Ramos (cell line): ENCODE data around the gene CTSW.

Experiments used
- in situ Hi-C: fragments of 300-500 bp; cut with MboI; formaldehyde crosslinking; loops from one replicate; pipeline ENCODE4 v1.14.3; 2022; ENCODE audit warnings: low sequenced_read_pairs; ENCODE audit not compliant: unreplicated experiment

CTSW gene

DNA sequence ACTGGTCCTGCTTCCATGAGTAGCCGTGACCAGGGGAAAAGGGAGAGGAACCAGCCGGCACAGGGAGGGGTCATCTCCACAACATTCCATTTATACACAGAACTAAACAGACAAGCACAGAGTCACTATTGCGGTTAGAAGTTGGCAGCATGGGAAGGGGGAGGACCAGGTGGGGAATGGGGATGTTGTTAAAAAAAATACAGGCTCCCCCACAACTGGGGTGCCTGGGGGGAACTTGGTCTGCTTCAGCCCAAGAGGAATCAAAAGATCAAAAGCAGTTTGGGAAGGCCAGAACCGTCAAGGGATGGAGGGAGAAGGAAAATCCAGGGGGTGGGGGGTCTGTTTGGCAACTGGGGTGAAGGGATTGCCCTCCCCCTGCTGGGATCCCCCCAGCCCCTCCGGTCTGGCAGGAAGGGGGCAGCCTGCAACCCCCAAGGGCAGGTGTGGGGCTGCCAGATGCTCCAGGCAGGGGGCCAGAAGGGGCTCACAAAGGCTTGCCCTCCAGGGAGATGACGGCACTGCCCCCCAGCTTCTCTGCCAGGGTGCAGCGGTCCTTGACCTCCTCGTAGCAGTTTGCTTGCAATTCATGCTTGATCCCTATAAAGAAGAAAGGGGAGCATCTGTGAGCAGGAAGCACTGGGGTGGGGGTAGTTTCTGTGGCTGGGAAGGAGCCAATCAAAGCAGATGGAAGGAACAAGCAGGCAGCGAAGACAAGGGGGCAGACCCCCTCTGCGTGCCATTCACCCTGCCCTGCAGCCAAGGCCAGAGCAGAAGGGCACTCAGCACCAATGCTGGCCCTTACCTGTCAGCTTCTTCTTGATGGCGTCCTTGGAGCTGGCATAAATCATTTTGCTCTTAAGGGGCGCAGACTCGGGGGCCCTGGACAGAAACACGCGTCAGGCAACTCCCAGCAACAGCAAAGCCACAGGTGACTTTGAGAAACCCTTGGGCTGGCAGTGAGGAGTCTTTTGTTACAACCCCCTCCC is 24.5 kb upstream of the CTSW start:
- in situ Hi-C loops = no loop called here

GRCh38 chr11:65855927-65856363 is 23.7 kb upstream of the CTSW start:
- in situ Hi-C loops = no loop called here

GRCh38 chr11:65856689-65857499 is 22.7 kb upstream of the CTSW start:
- in situ Hi-C loops = no loop called here

GRCh38 chr11:65857500-65857852 is 22.2 kb upstream of the CTSW start:
- in situ Hi-C loops = no loop called here

GRCh38 chr11:65857853-65858680 is 21.6 kb upstream of the CTSW start, which contains the start of gene CFL1:
Gene CFL1, minus strand, starts transcription at chr11:65858180. Its CDS starts 81 bp downstream, at chr11:65858099.
- in situ Hi-C loops = no loop called here

DNA sequence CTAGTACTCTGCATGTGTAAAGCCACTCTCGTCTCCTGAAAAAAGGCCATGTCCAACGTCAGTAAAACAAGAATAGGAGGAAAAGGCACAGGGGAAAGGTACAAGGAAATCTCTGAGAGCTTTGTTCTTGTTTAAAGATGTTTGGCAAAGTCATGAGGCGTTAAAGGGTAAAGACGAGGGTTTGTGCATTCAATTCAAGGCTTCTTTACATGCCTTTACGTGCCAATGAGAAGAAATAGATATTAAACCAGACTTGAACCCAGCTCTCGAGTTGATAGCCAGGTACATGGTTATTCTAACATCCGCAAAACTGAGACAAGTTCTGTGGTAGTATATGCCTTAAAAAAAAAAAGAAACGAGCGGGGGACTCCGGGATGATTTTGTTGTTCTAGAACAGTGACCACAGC is 21.0 kb upstream of the CTSW start:
- in situ Hi-C loops = no loop called here

GRCh38 chr11:65859095-65859811 is 20.4 kb upstream of the CTSW start:
- in situ Hi-C loops = no loop called here

- in situ Hi-C loops = no loop called here
Observed at GRCh38 chr11:65859812-65860277, 19.8 kb upstream of the CTSW start.

GRCh38 chr11:65860278-65861164 is 19.1 kb upstream of the CTSW start, which contains the start of gene MUS81:
Gene MUS81, plus strand, starts transcription at chr11:65860433. Its CDS starts 321 bp downstream, at chr11:65860754.
- in situ Hi-C loops = no loop called here

DNA sequence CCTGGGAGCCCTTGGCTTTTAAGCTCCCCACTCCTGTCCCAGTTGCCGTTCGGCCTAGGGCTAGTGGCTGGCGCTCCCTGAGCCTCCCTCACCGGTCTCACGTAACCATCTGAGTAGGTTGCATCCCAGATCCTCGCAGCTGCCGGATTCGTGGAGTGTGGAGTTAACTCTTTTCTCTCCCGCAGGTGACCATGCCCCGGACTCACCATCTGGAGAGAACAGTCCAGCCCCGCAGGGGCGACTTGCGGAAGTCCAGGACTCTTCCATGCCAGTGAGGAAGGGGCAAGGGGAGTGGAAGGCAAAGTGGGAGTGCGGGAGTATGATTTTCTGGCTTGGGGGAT is 18.5 kb upstream of the CTSW start:
- in situ Hi-C loops = no loop called here

GRCh38 chr11:65861533-65862183 is 18.0 kb upstream of the CTSW start:
- in situ Hi-C loops = no loop called here

DNA sequence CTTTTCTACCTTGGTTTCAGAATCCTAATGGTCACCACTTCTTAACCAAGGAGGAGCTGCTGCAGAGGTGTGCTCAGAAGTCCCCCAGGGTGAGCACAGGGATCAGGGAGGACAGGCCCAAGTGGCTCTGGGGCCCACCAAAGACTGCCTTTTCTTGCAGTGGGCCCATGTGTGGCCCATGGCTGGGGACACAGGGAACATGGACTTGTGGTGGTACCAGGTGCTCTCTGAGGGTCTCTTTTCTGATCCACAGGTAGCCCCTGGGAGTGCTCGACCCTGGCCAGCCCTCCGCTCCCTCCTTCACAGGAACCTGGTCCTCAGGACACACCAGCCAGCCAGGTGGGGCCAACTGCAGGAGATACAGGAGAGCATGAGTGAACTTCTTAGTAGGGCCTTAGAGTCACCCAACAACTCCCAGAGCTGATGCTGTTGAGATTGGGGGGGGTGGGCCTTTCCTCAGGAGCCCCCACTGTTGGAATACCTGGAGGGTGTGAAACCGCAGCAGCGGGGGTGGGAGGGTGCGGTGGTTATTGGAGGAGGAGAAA is 17.4 kb upstream of the CTSW start:
- in situ Hi-C loops = no loop called here

- in situ Hi-C loops = no loop called here
Observed at GRCh38 chr11:65862941-65863888, 16.4 kb upstream of the CTSW start.

DNA sequence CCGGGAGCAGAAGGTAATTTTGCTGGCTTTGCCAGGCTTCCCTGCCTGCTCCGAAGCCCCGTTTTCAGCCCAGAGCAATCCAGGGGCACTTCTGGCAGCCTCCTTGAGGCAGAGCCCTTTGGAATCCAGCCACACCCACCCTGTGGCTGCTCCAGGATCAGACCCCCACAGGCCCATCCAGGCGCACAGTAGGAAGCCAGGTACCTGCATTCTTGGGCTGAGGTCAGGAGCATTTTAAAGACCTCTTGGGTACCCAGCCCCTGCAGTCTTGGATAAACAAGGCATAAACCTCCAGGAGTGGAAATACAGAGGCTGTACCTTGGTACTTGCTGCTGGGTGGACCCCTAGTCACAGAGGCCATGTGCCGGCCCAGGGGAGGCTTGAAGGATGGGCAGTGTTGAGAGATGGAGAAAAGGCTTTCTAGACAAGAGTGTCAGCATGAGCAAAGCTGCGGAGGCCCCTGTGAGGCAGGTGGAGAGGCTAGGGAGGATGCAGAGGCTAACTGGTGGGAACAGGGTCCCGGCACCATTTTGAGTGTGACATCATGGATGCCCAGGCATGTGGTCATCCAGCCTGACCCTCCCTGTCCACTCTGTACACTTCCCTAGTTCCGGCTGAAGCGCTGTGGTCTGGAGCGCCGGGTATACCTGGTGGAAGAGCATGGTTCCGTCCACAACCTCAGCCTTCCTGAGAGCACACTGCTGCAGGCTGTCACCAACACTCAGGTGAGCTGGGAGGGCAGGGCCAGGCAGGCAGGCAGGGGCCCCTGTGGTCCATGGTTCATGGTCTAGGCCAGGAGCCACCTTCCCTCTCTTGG is 15.5 kb upstream of the CTSW start:
- in situ Hi-C loops = no loop called here

GRCh38 chr11:65864706-65865471 is 14.7 kb upstream of the CTSW start:
- in situ Hi-C loops = no loop called here
